Mesenteric fat pad (tissue), 1 donor: Measurements from ENCODE around the gene AFDN. TPM values are rescaled to one million over a fixed set of nuclear protein-coding genes. Genes with fewer than 3 reads are reported as not detected.

Experiments used
- DNase-seq: peaks from one replicate; pipeline ENCODE4 v3.0.0-alpha.2; 2020; ENCODE audit warnings: low spot score
- total RNA-seq: library from RNA; stranded (reverse); fragmentation: NEBNext Ultra II Directional; extraction: Animal tissue kit (Norgen Biotek cat#: 25700); gene quantifications from one replicate; pipeline ENCODE4 v1.2.1, GENCODE V29; 2021
- donor health status: DM: yes; HTN: yes; CAD: no.

AFDN gene
- total RNA-seq, 1 donor from 2014 or later: 82.3 TPM

DNA sequence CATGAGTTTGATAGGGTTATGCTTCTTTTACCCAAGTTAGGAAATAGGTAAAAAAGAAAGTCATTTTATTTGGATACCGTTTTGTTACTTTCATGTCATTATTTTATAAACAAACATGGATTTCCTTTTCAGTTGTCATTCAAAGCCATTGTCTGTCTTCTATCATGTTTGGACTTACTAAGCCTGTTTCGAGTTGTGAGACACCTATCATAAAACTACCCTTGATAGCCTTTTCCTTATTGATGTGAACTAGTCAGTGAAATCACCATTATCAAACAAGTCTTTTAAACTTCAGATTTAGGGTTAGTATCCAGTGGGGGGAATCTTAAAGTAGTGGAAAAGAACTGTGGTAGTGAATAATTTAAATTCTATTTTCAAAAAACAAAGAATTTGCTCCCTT is 85.8 kb downstream of the AFDN start:
- DNase-seq: no peak

DNA sequence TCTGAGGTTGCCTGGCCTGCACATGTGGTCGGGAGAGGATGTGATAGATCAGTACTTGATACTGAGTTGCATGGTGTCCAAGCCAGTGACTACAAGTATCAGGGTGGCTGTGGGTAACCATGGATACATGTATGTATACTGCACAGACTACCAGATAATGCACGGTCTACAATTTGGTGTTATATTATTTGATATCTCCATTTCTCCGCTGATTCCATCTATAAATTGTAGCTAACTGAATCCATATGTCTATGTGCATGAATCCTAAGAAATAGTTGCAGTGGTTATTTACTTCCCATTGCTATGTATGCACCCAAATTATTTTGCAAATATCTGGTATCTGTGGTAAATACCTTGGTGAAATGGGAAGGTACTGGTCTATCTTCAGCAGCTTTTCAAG is 87.0 kb downstream of the AFDN start:
- no peak for DNase-seq

DNA sequence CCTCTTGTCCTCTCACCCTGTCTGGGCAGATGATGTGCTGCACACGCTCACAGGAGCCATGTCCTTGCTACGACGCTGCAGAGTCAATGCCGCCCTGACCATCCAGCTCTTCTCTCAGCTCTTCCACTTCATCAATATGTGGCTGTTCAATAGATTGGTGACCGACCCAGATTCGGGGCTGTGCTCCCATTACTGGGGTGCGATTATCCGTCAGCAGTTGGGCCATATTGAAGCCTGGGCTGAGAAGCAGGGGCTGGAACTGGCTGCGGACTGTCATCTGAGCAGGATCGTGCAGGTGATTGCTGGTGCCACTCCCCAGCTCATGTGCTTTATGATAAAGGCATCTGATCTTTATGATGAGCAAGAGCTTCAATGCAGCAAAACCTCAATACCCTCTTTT is 88.4 kb downstream of the AFDN start:
- DNase-seq: no peak

DNA sequence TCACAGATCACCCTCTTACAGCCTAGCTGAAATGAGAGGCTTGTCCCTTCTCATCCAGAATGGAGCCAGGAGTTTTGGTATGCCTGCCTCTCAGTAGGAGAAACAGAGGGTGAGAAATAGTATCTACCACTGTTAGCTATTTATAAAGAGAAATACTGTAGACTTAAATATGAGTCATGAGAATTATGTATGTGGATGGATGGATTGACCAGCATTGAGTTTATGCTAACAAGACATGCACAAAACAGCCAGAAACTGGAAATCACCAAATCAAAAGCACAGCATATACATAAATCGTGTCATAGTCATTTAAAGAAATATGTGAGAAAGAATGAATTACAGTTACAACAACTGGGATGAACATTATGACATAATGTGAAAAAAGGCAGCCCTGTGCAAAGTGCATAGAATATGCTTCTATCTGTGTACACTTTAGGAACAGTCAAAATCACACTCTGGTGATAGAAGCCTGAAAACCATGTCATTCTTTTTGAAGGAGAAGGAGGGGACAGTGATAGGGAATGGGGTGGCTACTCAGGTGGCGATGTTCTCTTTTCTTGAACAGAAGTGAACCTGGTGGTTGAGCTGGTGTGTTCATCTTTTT is 90.9 kb downstream of the AFDN start:
- no peak for DNase-seq

DNA sequence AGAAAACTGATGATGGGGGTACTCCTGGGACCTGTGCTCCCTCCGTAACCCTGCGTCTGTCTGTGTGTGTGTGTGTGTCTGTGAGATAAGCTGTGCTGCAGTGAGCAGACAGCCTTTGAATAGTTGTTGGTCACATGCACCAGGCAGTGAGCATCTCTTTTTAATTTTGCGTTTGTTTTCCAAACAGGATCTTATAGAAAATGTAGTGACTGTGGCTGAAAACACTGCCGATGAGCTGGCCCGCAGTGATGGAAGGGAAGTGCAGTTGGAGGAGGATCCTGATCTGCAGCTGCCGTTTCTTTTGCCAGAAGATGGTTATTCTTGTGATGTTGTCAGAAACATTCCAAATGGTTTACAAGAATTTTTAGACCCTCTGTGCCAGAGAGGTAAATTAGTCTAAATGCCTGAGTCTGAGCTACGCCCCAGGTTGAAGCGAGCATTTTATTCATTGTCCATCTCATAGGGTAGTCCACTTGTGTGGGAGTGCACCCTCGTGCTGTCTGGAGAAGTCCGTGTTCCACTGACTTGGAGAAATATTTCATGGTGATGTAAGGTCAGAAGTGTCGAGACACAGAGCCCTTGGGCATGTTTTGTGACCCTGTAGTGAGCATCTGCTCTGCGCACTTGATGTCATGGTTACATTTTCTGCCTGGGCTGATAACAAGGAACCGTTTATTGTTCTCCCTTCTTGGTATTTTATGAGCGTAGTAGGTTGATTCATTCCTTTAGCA is 92.0 kb downstream of the AFDN start:
- no peak for DNase-seq

DNA sequence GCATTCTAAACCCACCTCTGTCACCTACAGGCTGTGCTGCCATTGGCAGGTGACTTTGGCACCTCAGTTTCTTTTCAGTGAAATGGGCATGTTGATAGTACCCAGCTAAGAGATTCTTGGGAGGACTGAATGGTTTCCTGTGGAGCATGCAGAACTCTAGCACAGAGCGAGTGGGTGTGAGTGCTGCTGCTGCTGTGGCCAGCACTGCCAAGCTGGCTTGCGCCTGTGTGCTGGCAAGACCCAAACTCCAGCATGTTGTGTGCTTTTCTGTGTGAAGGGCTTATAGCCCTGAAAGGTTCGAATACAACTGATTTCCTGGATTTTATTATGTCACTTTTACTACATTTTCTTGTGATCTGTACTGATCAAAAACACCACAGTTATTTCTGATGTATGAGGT is 92.6 kb downstream of the AFDN start:
- no peak for DNase-seq

DNA sequence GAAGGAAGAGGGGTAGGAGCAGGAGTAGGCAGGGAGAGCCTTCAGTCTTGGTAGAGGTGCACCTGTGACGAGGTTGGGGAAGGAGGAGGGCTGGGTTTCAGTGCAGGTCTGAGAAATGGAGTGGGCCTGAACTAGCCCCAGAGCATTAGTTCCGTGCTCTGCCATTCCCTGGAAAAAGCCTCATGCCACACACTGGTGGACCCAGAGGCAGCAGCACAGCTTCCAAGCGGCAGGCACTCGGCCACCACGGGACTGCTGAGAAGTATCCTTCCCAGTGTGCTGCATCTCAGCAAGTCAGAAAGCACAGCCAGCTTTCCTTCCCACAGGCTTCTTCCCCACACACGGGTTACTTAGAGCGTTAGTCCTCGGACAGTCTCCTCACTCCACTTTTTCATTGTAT is 93.5 kb downstream of the AFDN start:
- DNase-seq: no peak

DNA sequence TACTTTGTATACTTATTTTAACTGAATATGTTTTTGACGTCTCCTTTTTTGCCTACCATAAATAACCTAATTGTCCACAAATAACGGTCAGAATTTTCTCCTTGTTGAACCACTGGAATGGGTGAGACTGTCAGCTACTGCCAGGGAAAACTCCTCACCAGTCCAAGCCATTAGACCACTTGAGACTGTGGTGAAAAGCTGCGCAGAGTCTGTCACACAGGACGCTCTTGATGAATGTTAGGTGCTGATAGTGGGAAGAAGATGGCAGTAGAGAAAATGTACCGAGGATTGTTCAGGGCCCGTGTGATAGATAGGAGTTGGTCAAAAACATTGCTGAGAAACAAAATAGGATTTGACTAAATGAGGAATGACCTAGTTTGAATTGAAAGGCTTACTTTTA is 95.1 kb downstream of the AFDN start:
- DNase-seq: no peak

DNA sequence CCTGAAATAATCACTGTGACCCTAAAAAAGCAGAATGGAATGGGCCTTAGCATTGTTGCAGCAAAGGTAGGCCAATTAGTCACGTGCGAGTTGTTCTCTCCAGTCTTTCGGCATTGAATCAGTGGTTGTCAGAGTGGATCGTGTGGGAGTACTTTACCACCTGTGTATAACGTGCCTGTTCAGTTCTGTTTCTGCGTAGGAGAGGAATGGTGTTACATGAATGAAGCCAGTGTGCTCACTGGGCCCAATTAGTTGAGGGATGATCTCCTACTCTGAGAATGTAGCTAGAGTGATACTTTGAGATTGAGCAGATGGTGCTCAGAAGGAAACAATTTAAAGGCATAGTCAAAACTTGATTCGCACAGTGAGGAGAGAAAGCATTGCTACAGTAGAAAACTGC is 98.3 kb downstream of the AFDN start:
- DNase-seq: no peak

DNA sequence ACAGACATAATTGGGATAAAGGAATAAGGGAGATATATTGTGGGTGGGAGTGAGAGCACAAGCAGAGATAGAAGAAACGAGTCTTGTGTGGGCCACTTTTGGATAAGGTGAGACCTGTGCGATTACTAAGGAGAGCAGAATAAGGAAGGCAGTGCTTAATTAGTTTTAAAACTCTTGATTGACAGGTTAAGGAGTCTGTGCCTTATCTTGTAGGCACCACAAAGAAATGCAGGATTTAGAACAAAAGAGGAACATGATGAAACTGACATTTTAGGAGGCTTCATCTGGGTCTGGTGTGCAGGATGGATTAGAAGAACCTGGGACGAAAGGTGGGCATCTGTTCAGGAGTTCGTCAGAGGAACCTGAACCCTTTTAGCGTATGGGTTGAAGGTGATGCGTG is 100.5 kb downstream of the AFDN start:
- no peak for DNase-seq

DNA sequence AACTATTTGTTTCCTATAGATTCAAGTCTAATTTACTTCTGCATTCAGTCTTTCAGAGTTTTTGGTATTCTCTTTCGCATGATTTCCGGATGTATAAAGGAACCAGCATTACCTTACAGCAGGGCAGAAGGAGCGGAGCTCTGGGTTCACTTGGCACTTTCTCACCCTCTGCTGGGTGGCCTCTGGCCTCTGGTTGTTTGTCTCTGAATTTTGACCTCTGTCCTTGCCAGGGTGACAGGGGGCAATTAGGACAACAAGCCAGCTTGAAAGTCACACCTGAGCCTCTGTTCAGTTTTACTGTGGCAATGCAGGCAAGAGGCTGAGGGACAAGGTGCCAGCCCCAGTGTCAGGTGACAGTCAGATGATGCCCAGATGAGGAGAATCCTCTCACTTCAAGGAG is 101.4 kb downstream of the AFDN start:
- DNase-seq: no peak

DNA sequence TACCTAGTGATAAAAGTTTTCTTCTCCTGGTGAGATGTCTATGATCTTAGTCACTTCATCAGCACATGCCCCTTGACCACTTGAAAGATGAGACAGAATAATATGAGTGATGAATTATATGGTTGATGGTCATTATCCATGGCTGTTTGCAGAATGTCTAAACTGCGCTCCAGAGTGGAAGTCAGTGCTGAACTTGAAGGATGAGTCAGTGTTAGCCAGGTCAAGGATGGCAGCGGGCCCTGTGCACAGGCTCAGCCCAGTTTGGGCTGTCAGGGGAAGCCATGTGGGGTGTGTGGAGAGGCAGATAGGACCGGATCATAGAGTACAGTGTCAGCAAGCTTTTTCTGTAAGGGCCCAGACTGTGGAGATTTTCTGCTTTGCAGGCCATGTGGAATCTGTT is 103.6 kb downstream of the AFDN start:
- DNase-seq: no peak

DNA sequence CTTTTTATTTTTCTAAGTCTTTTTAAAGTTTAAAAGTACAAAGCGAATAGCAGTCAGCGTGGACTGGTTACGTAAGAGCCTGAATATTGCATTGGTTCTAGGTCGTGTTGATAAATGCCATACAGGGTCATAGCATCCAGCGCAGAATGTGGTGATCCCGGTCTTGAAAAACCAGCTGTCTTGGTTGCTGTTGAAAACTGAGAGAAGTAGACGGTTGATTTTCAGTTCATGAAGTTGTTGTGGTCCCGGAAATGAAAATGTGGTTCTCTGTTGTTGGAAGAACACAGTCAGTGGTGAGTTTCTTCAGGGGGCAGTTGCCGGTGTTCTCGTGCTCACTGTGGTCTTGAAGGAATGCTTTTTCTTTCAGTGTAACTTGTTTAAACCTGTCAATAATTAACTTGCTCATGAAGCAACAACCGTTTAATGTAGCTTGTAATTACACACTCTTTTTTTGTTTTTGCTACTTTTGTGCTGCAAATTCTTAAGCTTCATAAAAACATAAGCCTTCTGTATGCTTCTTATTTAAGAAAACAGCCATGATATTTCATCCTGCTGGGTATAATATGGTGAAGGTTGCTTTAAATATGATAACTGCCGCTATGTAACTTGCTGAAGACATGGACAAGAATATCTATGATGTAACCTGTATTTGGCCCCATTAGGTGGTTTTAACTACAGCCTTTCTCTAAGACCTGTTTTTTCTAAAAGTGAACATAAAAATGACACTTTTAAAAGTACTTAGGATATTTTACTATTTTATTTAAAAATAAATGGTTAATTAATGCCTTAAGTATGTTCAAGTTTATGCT is 106.0 kb downstream of the AFDN start:
- DNase-seq: no peak

DNA sequence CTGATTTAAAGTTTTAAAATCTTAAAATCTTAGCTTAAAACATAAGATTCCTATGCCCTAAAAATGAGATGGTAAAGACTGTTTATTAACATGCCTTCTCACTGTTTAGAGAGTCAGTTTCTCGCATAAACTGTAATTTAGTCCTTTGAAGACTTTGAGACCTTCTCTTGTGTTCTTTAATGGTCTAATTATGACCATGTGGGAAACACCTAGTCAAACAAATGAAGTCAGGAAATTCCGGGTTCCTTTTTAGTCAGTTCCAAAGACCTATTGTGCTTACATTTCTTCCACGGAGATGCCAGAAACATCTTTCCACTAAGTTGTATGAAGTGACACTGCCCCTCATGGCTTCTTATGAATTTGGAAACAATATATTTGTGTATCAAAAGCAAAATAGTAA is 106.6 kb downstream of the AFDN start:
- DNase-seq: no peak

DNA sequence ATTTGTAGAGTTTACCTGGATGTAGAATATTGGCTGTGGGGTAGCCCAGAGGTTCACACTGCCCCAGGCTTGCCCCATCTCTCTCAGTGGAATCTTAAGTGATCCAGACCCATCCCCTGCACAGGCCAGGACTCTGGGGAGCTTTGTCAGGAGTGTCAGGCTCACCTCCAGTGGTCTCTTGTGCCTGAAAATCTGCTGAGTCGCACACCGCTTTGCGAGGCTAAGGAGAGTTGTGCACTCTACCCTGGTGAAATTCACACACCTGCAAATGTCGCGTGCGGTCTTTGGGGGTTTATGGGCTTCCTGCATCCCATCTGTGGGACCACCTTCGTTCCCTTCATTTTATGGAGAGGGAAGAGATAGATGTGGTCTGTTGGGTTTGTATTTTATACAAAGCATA is 107.1 kb downstream of the AFDN start:
- DNase-seq: no peak

DNA sequence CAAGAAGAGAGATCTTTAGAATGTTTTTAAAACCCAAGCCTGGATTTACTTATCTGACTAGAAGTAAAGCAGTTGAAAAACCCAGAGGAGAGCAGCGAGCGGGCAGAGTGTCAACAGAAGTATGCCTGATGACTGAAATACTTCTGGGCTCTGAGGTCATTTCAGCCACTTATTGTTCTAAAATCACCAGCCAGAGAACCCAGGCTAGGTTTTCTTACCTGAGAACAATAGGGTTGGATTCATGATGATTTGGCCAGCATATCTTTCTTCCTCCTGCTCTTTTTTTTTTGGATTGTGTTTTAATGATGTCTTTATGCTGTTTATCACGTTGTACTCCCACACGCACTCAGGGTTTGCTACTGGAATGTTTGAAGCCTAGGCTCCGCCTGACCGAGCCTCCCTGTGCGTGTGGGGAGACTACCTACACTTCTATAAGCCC is 107.7 kb downstream of the AFDN start:
- DNase-seq: no peak

DNA sequence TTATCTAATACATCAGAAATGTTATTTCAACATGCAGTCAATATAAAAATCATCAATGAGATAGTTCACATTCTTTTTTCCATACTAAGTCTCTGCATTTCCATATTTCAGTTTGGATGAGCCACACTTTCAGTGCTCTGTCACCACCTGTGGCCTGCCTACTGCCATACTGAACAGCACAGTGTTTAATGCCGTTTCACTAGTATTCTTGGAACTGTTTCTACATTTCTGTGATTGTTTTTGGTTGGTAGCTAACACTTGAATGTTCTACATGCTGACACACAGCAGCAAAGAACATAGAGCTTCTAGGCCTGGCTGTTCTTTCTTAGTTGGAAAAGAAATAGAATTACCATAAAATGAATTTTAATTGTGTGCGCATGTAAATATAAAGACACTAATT is 109.3 kb downstream of the AFDN start:
- no peak for DNase-seq

DNA sequence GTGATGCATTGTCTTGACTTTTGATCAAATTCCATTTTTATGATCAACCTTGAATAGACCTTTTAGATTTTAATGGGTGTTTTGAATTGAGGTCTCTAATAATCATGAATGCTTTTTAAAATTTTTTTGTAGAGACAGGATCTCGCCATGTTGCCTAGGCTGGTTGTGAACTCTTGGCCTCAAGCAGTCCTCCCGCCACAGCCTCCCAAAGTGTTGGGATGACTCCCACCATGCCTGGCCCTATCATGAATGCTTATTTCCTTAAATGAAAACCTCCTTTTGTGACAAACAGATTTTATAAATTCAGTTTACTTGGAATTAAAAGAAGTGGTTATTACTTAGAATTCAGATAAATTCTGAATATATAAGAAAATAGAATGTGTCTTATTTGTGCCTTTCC is 110.6 kb downstream of the AFDN start:
- DNase-seq: no peak

DNA sequence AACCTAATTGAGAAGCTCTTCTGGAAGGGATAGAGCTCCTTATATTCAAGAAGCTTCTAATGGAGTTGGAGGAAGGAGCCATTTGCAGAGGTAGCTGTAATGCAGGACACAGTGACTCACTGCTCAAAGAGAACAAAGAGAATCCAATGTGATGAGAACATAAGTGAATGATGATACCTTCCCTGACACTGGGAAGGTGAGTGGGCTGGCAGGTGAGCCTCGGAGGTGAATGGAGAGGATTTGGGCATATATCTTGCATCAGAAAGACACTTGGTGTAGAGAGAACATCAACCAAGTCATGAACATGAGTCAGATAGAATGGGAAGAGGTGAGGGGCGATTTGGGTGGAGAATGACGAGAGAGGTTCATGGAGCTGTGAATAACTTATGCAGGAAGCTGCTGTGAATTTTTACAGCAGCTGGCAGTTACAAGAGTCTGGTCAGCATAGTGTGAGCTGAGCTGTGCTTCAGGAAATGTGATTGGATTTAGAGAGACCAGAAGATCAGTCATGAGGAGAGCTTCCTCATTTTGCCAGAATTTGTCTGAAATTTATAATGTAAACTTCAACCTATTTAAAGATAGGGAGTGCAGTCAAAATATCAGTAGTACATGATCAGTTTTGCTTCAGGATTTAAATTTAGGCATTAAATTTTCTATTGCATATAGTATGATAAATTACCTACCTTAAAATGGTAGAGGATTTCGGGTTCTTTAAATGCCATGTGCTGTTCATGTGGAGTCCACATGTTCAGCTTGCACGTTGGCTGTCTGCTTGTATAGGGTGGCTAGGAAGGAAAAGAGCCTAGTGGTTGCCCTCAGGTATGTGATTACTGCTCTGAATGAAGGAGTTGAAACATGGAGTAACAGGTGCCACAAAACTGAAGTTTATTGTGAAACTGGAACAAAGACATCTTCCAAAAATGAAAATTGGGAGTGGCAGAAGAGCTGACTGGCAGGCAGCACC is 111.5 kb downstream of the AFDN start:
- no peak for DNase-seq

DNA sequence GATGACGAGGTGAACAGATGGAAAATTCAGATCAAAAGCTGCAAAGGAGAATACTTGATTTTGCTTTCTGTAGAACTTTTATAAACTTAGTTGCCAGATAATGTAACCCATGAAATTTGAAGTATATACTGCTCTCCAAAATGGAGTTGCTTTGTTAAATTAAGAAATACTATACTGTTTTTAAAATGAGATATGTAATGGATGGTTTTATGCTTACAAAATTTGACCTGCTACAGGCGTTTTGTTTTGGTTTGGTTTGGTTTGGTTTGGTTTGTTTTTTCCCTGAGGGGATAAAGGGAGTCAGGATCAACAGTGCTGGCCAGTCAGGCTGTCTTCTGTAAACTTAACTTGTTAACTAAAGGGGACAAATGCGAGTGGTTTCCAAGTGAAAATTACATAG is 115.1 kb downstream of the AFDN start:
- no peak for DNase-seq

DNA sequence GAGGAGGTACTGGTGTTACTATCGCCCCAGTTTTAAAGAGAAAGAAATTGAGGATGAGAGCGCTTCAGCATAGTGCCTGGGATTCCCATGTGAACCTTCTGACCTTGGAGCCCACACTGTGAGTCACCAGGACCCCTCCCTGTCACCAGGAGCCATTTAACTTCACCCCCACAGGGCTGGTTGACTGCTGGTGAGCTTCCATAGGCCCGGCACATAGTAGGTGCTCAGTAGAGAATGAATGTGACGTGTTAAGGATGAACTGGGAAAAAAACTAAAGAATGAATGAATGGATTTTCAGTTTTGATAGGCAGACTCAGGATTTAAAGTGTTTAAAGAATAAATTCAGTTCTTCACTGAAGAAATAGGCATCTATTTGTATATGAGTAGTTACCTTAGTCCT is 117.4 kb downstream of the AFDN start:
- DNase-seq: no peak
